A204.1 (cell line): ENCODE data around the gene C10orf95.
"Not testable (repeated sequence)": the region's sequence is repeated elsewhere in the genome, so short reads cannot be mapped to it uniquely, and the experiment has no call there.

Source experiments
- FAIRE-seq: peaks from 2 replicates; lab custom pipeline; 2012; peaks lifted over from hg19 to GRCh38; lab: Jason Lieb, UNC

Gene C10orf95

GRCh38 chr10:102463983-102464382 is 12.6 kb upstream of the C10orf95 start:
- FAIRE-seq = no peak

GRCh38 chr10:102462512-102463054 is 11.2 kb upstream of the C10orf95 start:
- FAIRE-seq = no peak

DNA sequence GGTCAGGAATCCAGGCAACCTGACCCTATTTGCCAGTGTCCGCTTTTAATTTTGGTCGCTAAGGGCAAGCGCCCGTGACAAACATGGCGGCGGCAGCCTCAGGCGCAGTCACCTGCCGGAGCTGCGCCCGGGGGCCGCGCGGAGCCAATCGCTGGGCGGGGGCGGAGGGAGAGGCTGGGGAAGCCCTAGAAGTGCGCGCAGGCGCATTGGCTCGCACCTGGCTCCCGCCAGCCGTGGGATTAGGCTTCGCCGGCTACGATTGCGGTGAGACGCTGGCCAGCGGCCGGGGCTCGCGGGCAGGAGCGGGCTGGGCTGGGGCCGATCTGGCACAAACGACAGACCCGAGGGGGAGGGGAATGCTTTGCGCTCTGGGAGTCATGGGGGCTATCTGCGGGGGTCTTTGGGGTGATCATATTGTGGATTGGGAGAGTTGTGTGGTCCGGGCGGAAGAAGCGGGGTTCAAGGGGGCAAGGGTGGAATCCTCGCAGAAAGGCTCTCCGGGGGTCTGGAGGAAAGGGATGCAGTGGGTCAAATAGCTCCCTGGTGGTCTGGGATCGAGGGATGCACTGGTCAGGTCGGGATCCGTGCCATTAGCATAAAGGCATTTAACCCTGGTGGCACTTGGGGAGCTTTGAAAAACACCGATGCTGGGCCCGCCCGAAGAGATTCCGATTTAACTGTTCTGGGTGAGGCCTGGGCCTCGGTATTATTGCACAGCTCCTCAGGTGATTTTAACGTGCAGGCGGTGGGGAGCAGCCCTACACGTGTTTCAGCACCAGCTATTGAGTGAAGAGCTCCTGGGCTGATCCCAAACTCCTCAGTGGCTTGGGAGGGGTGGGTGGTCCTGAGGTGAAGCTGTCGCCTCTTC is 10.1 kb upstream of the C10orf95 start:
- FAIRE-seq = no peak

GRCh38 chr10:102460836-102461186 is 9.5 kb upstream of the C10orf95 start:
- FAIRE-seq = no peak

DNA sequence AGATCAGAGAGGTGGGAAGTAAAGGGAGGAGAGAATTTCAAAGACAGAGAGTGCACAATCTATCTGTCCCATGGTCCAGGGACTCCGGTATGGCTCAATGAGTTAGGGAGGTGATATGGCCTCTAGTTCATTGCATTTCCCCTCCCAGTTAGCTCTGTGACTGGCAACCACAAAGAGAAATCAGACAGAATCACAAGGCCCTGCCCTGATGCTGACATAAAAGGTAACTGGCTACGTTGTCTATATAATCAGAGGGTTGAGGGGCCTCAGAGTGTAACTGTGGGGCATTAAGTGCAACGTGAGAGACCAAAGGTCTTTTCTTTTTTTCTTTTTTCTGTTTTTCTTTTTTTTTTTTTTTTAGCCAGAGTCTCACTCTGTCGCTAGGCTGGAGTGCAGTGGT is 7.3 kb upstream of the C10orf95 start:
- FAIRE-seq = no peak

- FAIRE-seq = no peak
These were observed 6.3 kb upstream of the C10orf95 start for GRCh38 chr10:102457591-102458150.

DNA sequence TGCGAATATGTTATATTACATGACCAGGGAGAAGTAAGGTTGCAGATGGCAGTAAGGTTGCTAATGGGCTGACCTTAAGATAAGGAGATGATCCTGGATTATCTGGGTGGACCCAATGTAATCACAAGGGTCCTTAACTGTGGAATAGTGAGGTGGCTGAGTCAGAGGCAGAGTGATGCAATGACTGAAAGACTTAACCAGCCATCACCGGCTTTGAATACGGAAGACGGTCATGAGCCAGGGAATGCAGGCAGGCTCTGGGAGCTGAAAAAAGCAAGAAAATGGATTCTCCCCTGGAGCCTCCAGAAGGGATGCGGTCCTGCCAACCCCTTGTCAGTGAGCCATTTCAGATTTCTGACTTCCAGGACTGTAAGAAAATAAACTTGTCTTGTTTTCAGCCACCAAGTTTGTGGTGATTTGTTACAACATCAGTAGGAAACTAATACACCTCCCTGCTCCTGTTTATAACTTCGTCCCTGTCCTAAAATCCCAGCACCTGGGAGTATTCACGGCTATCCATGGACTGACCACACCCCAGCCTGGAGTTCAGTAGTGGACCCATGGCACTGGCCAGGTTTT is 4.6 kb upstream of the C10orf95 start:
- no peak for FAIRE-seq

GRCh38 chr10:102454662-102455487 is 3.5 kb upstream of the C10orf95 start:
- FAIRE-seq = not testable (repeated sequence)

DNA sequence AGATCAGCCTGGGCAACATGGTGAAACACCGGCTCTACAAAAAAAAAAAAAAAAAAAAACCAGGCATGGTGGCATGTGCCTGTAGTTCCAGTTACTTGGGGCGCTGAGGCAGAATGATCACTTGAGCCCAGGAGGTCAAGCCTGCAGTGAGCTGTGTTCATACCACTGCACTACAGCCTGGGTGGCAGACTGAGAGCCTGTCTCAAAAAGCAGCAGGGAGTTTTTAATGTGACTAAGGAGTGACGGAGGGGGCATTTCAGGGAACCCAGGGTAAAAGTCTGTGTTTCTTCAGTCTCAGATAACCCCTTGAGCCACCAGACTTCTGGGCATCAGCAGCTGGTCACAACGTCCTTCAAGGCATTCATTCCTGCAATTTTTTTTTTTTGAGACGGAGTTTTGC is 2.2 kb upstream of the C10orf95 start:
- FAIRE-seq = no peak

DNA sequence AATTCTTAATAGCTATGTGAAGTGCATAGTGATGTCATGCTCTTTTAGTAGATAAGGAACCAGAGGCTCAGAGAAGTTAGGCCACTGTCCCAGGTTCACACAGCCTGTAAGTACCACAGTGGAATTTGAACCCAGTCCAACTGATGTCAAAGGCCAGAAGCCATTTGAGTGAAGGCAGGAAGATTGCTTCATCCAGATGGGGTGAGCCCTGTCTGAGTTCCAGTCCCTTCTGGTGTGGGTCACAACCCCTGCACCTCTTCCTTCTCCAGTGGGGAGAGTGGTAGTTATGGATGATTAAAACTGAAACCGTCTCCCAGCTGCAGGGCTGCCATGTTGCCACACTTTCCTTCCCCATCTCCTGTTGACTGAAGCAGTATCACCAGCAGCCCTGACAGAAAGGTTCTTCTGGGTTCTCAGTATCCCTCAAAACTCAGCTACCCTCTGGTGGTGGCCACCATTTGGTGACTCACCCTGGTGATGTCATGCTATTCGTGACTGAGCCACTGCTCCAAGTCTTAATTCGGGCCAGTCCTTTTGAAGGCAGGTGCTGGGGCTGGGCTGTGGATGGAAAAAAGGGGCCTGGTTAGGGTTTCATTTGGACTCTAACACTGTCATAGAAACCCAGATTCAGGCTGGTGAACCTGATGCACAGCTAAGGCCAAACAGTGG is 1.5 kb upstream of the C10orf95 start:
- FAIRE-seq = no peak

DNA sequence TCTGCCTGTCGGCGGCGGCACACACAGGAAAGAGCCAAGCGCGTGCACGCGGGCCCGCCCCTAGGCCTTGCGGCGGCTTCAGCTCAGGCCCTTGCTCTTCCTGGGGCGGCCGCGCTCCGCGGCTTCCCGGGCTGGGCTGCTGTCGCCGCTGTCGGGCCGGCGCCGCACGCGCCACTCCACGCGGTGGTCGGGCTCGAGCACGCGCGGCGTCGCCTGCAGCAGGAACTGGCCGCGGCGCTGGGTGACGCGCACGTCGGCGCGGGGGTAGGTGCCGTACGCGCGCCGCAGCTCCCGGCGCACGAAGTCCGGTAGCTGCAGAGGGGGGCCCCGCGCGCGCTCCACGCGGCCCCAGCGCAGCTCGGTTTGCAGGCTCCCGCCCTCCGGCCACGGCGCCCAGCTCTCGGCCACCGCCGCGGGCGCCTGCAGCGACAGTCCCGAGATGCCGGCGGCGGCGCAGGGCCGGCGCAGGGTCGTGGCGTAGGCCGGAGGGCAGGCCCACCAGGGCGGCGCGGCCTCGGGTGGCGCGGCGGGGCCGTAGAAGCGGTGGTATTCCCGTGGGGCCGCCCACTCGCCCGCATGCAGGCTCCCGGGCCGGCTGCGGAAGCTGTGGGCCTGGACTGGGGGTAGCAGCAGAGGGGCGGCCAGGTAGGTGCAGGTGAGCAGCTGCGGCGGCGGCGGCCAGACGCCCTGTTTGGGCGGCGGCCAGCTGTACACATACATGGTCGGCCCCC is 804 bp downstream of the C10orf95 start:
- no peak for FAIRE-seq

GRCh38 chr10:102450124-102450373 is 1.3 kb downstream of the C10orf95 start:
- FAIRE-seq = no peak

DNA sequence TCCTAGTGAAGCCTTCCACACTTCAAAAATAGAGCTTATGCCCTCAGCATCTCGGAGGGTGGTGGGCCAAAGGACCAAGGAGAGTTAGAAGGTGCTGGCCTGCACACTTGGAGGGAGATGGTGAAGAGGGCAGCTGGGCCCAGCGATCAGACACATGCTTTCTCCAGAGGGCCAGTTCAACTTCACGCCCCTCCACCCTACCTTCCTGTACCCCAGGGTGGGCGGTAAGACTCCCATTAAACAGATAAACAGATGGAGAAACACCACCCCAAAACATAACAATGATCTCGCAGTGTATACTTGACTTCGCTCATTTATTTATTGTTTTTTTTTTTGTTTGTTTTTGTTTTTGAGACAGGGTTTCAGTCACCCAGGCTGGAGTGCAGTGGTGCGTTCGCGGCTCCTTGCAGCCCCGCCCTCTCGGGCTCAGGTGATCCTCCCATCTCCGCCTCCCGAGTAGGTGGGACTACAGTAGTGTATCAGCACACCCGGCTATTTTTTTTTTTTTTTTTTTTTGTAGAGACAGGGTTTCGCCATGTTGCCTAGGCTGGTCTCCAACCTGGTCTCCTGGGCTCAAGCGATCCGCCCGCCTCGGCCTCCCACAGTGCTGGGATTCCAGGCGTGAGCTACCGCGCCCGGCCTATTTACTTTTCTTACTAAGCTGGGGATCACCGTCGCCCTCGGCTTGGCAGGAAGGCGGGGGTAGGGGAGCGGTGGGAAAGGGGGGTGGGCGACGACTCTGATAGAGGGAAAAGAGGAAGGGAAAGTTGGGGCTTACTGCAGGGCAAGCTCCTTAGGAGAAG is 1.8 kb downstream of the C10orf95 start:
- no peak for FAIRE-seq

GRCh38 chr10:102444851-102445250 is 6.5 kb downstream of the C10orf95 start:
- no peak for FAIRE-seq

GRCh38 chr10:102438374-102438773 is 13.0 kb downstream of the C10orf95 start:
- no peak for FAIRE-seq

- FAIRE-seq = no peak
These were observed 13.8 kb downstream of the C10orf95 start for GRCh38 chr10:102437515-102437914.

DNA sequence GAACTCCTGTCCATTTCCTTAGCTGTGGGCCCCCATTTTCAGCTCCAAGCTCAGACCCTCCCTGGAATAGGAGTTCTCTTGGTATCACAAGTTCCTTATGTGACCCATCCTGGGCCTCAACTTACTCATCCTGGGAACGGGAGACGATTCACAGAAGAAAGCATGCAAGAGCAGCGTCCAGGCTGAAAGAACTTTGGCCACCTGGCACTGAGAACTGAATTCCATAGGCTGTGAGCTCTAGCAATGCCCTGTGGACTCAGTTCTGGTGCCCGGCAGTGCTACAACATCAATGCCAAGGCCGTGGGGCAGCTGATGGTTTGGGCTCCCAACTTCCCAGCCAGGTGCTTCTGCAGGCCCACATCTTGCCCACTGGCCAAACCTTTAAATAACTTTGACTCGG is 15.0 kb downstream of the C10orf95 start:
- FAIRE-seq = no peak

DNA sequence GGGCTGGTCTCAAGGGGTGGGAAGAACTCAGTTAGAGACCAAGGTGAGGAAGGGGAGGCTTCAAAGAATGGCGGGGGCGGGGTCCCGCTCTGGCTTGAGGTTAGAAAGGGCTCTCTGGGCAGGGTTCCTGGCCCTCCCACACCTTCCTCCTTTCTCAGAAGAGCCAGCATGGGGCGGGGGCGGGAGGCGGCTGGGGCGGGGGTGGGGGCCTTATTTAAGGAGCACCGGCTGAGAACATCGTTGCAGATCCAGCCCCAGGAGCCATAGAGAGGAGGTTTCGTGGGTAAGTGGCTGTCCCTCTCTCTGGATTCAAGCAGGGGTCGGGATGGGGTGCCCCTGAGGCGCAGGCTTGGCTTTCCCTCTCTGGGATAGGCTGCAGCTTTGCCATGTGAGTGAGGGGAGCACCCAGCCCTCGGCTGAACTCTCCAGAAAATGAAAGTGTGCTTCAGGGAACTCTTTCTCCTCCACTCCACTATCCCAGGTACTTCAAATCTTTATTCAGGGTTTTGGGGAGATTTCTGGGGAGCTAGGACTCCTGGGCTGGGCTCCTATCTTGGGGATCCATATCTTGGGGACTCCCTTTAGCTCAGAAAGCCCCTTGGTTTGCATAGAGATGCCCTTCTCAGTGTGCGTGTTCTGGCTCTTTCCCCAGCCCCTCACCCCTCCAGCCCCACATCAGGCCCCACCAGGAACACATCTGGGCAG is 15.7 kb downstream of the C10orf95 start:
- FAIRE-seq = no peak

GRCh38 chr10:102435133-102435497 is 16.2 kb downstream of the C10orf95 start:
- no peak for FAIRE-seq
